ENCODE data around the gene OPN1MW2. TPM values are rescaled to one million over a fixed set of nuclear protein-coding genes. Genes with fewer than 3 reads are reported as not detected.
"Not testable (repeated sequence)": the region's sequence is repeated elsewhere in the genome, so short reads cannot be mapped to it uniquely, and the experiment has no call there.

Gene OPN1MW2
- total and polyA plus RNA-seq, 2 of the 13 experiments (the other 11 are each of a cell fraction or from before 2014, with no cell fraction given) = not detected

GRCh38 chrX:154183794-154184193 is 35.8 kb upstream of the OPN1MW2 start:
- H3K4me2 ChIP-seq (ENCODE audit: low read depth, low read length); H3K9ac ChIP-seq (ENCODE audit: insufficient read depth, low read depth, low read length); CTCF ChIA-PET (ENCODE audit: low intra/inter-chr PET ratio, low total read pairs); H3K4me3 ChIP-seq (replicated peaks in 1 of 3; ENCODE audit: insufficient read depth in 1 of 3, low read depth in 2 of 3, low read length in 3 of 3); in situ Hi-C loops (cut with HindIII; ENCODE audit: extremely low pct_ligation_motif_present, low pct_unique_long_range_greater_than_20kb); FAIRE-seq; H3K36me3 ChIP-seq (replicated peaks in 1 of 2; ENCODE audit: control insufficient read depth in 1 of 2, insufficient read depth in 2 of 2, low read length in 2 of 2); H2AFZ ChIP-seq (ENCODE audit: low read length); POLR2A ChIA-PET; BruUV-seq (replicated peaks); H3K27ac ChIP-seq (ENCODE audit: extremely low read length, insufficient read depth, low read length); H3K9me3 ChIP-seq (ENCODE audit: low read length); H3K4me1 ChIP-seq (ENCODE audit: insufficient read depth, low read length); H3K79me2 ChIP-seq (ENCODE audit: insufficient read depth, low read length); ATAC-seq; H3K27me3 ChIP-seq (ENCODE audit: control insufficient read depth in 1 of 2, insufficient read depth in 2 of 2, low read length in 2 of 2); H4K20me1 ChIP-seq (ENCODE audit: insufficient read depth, low read length); intact Hi-C loops (cut with micrococcal nuclease; ENCODE audit: unreplicated experiment); DNase-seq (ENCODE audit: low spot score): not testable (repeated sequence)
- WGBS (ENCODE audit: low lambda C conversion rate) = no CpG with 5 or more reads among the region's 8 CpGs

- POLR2A ChIA-PET; H3K9ac ChIP-seq (ENCODE audit: insufficient read depth, low read depth, low read length); in situ Hi-C loops (cut with HindIII; ENCODE audit: extremely low pct_ligation_motif_present, low pct_unique_long_range_greater_than_20kb); H3K4me3 ChIP-seq (replicated peaks in 1 of 3; ENCODE audit: insufficient read depth in 1 of 3, low read depth in 2 of 3, low read length in 3 of 3); H3K27me3 ChIP-seq (ENCODE audit: control insufficient read depth in 1 of 2, insufficient read depth in 2 of 2, low read length in 2 of 2); DNase-seq (ENCODE audit: low spot score); ATAC-seq; H3K9me3 ChIP-seq (ENCODE audit: low read length); intact Hi-C loops (cut with micrococcal nuclease; ENCODE audit: unreplicated experiment); FAIRE-seq; H4K20me1 ChIP-seq (ENCODE audit: insufficient read depth, low read length); H3K4me2 ChIP-seq (ENCODE audit: low read depth, low read length); H3K36me3 ChIP-seq (replicated peaks in 1 of 2; ENCODE audit: control insufficient read depth in 1 of 2, insufficient read depth in 2 of 2, low read length in 2 of 2); BruUV-seq (replicated peaks); H3K79me2 ChIP-seq (ENCODE audit: insufficient read depth, low read length); H2AFZ ChIP-seq (ENCODE audit: low read length); H3K4me1 ChIP-seq (ENCODE audit: insufficient read depth, low read length); H3K27ac ChIP-seq (ENCODE audit: extremely low read length, insufficient read depth, low read length); CTCF ChIA-PET (ENCODE audit: low intra/inter-chr PET ratio, low total read pairs): not testable (repeated sequence)
- no CpG with 5 or more reads among the region's 8 CpGs for WGBS (ENCODE audit: low lambda C conversion rate)
Observed at GRCh38 chrX:154192846-154193245, 26.7 kb upstream of the OPN1MW2 start.

GRCh38 chrX:154194316-154194715 is 25.2 kb upstream of the OPN1MW2 start:
- H3K79me2 ChIP-seq (ENCODE audit: insufficient read depth, low read length); FAIRE-seq; BruUV-seq (replicated peaks); ATAC-seq; H3K36me3 ChIP-seq (replicated peaks in 1 of 2; ENCODE audit: control insufficient read depth in 1 of 2, insufficient read depth in 2 of 2, low read length in 2 of 2); H4K20me1 ChIP-seq (ENCODE audit: insufficient read depth, low read length); H3K27ac ChIP-seq (ENCODE audit: extremely low read length, insufficient read depth, low read length); H3K4me3 ChIP-seq (replicated peaks in 1 of 3; ENCODE audit: insufficient read depth in 1 of 3, low read depth in 2 of 3, low read length in 3 of 3); POLR2A ChIA-PET; H3K4me1 ChIP-seq (ENCODE audit: insufficient read depth, low read length); H2AFZ ChIP-seq (ENCODE audit: low read length); H3K9me3 ChIP-seq (ENCODE audit: low read length); H3K27me3 ChIP-seq (ENCODE audit: control insufficient read depth in 1 of 2, insufficient read depth in 2 of 2, low read length in 2 of 2); H3K4me2 ChIP-seq (ENCODE audit: low read depth, low read length); intact Hi-C loops (cut with micrococcal nuclease; ENCODE audit: unreplicated experiment); in situ Hi-C loops (cut with HindIII; ENCODE audit: extremely low pct_ligation_motif_present, low pct_unique_long_range_greater_than_20kb); H3K9ac ChIP-seq (ENCODE audit: insufficient read depth, low read depth, low read length); CTCF ChIA-PET (ENCODE audit: low intra/inter-chr PET ratio, low total read pairs); DNase-seq (ENCODE audit: low spot score): not testable (repeated sequence)
- WGBS (ENCODE audit: low lambda C conversion rate) = no CpG with 5 or more reads among the region's 2 CpGs

- H3K4me1 ChIP-seq (ENCODE audit: insufficient read depth, low read length); H2AFZ ChIP-seq (ENCODE audit: low read length); intact Hi-C loops (cut with micrococcal nuclease; ENCODE audit: unreplicated experiment); BruUV-seq (replicated peaks); H3K9ac ChIP-seq (ENCODE audit: insufficient read depth, low read depth, low read length); POLR2A ChIA-PET; H3K27me3 ChIP-seq (ENCODE audit: control insufficient read depth in 1 of 2, insufficient read depth in 2 of 2, low read length in 2 of 2); H3K9me3 ChIP-seq (ENCODE audit: low read length); DNase-seq (ENCODE audit: low spot score); H4K20me1 ChIP-seq (ENCODE audit: insufficient read depth, low read length); H3K36me3 ChIP-seq (replicated peaks in 1 of 2; ENCODE audit: control insufficient read depth in 1 of 2, insufficient read depth in 2 of 2, low read length in 2 of 2); H3K27ac ChIP-seq (ENCODE audit: extremely low read length, insufficient read depth, low read length); in situ Hi-C loops (cut with HindIII; ENCODE audit: extremely low pct_ligation_motif_present, low pct_unique_long_range_greater_than_20kb); CTCF ChIA-PET (ENCODE audit: low intra/inter-chr PET ratio, low total read pairs); FAIRE-seq; H3K4me3 ChIP-seq (replicated peaks in 1 of 3; ENCODE audit: insufficient read depth in 1 of 3, low read depth in 2 of 3, low read length in 3 of 3); H3K4me2 ChIP-seq (ENCODE audit: low read depth, low read length); H3K79me2 ChIP-seq (ENCODE audit: insufficient read depth, low read length); ATAC-seq: not testable (repeated sequence)
- WGBS (ENCODE audit: low lambda C conversion rate) = no CpG with 5 or more reads among the region's 15 CpGs
Observed at GRCh38 chrX:154196466-154196865, 23.1 kb upstream of the OPN1MW2 start.

Measured in HepG2 (cell line).